Osteoblast (primary cell): ENCODE measurements around the gene C17orf114.
"Not testable (repeated sequence)": the region's sequence is repeated elsewhere in the genome, so short reads cannot be mapped to it uniquely, and the experiment has no call there.

Experiments used
- DNase-seq: peaks from one replicate; pipeline ENCODE4 v3.0.0; 2011; ENCODE audit warnings: low spot score, mixed read lengths; ENCODE audit not compliant: insufficient read length; ENCODE audit errors: missing footprints
- H2AFZ ChIP-seq: 2 replicates; pipeline ENCODE4 v1.6.0; 2011; ENCODE audit warnings: mild to moderate bottlenecking, low read length
- H3K27ac ChIP-seq: 2 replicates; pipeline ENCODE4 v1.5.1; 2011; ENCODE audit warnings: mild to moderate bottlenecking, low read depth, low read length, moderate library complexity
- H3K27me3 ChIP-seq: 2 replicates; pipeline ENCODE4 v1.6.0; 2012; ENCODE audit warnings: mild to moderate bottlenecking, control low read depth, inconsistent platforms, low read length, moderate library complexity; ENCODE audit not compliant: insufficient read depth
- H3K36me3 ChIP-seq: 2 replicates; pipeline ENCODE4 v1.5.1; 2011; ENCODE audit warnings: mild to moderate bottlenecking, low read length, control low read depth, moderate library complexity; ENCODE audit not compliant: insufficient read depth
- H3K4me1 ChIP-seq: 2 replicates; pipeline ENCODE4 v1.5.1; 2011; ENCODE audit warnings: mild to moderate bottlenecking, low read length, control low read depth, moderate library complexity; ENCODE audit not compliant: insufficient read depth
- H3K4me2 ChIP-seq: 2 replicates; pipeline ENCODE4 v1.6.0; 2011; ENCODE audit warnings: mild to moderate bottlenecking, low read length; ENCODE audit not compliant: insufficient read depth
- H3K4me3 ChIP-seq: fragments of 200-600 bp; sonication (generic); 3 replicates; pipeline ENCODE4 v1.5.1; 2012; ENCODE audit warnings: mild to moderate bottlenecking, low read length, inconsistent platforms; ENCODE audit not compliant: insufficient read depth
- H3K79me2 ChIP-seq: 2 replicates; pipeline ENCODE4 v1.6.0; 2012; ENCODE audit warnings: mild to moderate bottlenecking, low read length, control low read depth, inconsistent platforms; ENCODE audit not compliant: insufficient read depth
- H3K9me3 ChIP-seq: 2 replicates; pipeline ENCODE4 v1.5.1; 2011; ENCODE audit warnings: low read depth, low read length, control low read depth
- H4K20me1 ChIP-seq: 2 replicates; pipeline ENCODE4 v1.6.0; 2012; ENCODE audit warnings: mild to moderate bottlenecking, low read length, control low read depth; ENCODE audit not compliant: insufficient read depth
- TF ChIP-seq, protein P1 (sequence below): IDR thresholded peaks from 2 replicates; pipeline ENCODE4 v1.5.1; 2011; ENCODE audit warnings: mild to moderate bottlenecking, low read depth, low read length, moderate library complexity; ENCODE audit errors: extremely low read depth

C17orf114 gene

DNA sequence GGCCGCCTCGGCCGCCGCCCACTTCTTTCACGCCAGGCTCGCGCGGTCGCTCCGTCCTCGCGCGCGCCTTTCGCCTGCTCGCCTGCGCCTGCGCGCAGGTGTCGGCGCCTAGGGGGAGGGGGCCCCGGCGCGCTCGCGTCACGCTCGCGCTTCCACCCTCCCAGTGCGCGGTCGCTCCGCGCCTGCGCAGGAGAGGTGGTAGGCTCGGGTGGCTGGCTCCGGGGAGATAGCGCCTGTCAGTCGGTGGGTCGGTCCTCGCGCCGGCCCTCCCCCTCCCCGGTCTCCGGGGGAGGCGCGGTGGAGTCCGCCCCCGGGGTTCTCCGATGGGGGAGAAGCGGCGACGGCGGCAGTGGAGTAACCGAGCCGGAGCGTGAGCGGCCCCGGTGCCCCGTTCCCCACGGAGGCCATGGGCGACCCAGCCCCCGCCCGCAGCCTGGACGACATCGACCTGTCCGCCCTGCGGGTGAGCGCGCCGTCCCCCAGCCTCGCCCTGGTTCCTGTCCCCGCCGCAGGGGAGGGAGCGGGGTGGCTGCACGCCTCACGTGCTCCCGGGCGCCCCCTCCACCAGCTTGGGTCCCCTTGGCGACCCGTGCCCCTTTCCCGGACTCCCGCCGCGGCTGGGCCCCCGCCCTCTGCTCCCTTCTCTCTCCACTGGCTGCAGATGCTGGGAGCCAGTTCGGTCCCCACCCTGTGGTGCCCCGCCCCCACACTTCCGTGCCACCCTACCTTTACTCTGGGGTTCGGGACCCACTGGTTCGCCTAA, 31.2 kb upstream of the C17orf114 start, which contains the start of gene MINK1:
MINK1 (plus strand) TSS at position 163 of the 763 bp plus-strand sequence; CDS start at position 407, 244 bp downstream.
- peak within 1 kb of the TSS; percentile 85 for H3K27ac ChIP-seq
- peak within 1 kb of the TSS; percentile 87 for H2AFZ ChIP-seq
- H3K4me1 ChIP-seq = peaks cover 11% of the 10 kb centered on the region
- TF ChIP-seq, protein P1, sequence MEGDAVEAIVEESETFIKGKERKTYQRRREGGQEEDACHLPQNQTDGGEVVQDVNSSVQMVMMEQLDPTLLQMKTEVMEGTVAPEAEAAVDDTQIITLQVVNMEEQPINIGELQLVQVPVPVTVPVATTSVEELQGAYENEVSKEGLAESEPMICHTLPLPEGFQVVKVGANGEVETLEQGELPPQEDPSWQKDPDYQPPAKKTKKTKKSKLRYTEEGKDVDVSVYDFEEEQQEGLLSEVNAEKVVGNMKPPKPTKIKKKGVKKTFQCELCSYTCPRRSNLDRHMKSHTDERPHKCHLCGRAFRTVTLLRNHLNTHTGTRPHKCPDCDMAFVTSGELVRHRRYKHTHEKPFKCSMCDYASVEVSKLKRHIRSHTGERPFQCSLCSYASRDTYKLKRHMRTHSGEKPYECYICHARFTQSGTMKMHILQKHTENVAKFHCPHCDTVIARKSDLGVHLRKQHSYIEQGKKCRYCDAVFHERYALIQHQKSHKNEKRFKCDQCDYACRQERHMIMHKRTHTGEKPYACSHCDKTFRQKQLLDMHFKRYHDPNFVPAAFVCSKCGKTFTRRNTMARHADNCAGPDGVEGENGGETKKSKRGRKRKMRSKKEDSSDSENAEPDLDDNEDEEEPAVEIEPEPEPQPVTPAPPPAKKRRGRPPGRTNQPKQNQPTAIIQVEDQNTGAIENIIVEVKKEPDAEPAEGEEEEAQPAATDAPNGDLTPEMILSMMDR = no peak
- no peaks in the 10 kb centered on the region for H3K9me3 ChIP-seq
- peaks cover 2% of the 10 kb centered on the region for H3K36me3 ChIP-seq
- H3K4me3 ChIP-seq = peak within 1 kb of the TSS; percentile 93
- H3K79me2 ChIP-seq = peaks cover 51% of the 10 kb centered on the region
- H3K27me3 ChIP-seq = no peaks in the 10 kb centered on the region
- H4K20me1 ChIP-seq = peaks cover 32% of the 10 kb centered on the region
- H3K4me2 ChIP-seq = peak within 1 kb of the TSS; percentile 100
- DNase-seq = peak; percentile 99

DNA sequence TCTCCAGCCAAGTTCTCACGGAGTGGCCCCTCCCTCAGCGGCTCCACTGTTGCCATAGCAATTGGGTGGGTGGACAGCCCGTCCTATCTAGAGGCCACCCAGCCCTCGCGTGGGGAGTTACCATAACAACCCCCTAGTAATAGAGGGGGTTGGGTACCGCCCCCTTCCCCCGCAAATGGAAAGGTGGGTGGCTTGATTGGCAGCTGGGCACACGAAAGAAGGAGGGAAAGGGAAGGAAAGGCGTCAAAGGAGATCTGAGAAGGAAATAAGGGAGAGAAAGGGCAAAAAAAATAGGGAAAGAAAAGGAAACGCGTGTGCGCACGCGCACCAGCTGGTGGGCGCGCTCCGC, 30.7 kb upstream of the C17orf114 start:
- H2AFZ ChIP-seq = peak overlapping the region; percentile 86
- peak overlapping the region; percentile 85 for H3K27ac ChIP-seq

DNA sequence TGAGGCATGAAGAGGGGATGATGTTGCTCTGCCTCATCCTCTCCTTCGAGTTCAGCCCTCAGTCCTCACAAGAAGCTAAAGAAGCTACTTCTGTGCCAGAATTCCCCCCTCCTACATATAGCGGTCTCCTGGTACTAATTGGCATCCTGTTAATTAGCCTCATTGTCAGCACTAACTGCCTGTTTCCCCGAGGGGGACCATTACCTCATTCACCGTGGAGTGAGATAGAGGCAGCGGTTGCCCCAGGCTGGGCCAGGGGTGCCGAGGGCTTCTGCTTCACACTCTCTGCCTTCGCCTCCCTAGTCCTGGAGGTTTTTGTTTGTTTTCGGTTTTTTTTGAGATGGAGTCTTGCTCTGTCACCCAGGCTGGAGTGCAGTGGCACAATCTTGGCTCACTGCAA, 25.3 kb upstream of the C17orf114 start:
- Histone ChIP-seq H3K4me2 (no peak overlapping the region), H3K4me1 (no peaks in the 10 kb centered on the region), H3K27me3 (no peaks in the 10 kb centered on the region), H3K9me3 (no peaks in the 10 kb centered on the region), H3K4me3 (no peak overlapping the region), H3K27ac (no peak overlapping the region), H4K20me1 (no peaks in the 10 kb centered on the region), H2AFZ (no peak overlapping the region), H3K79me2 (no peaks in the 10 kb centered on the region), H3K36me3 (no peaks in the 10 kb centered on the region)
- peak; percentile 3 for DNase-seq
- TF ChIP-seq, protein P1 = no peak

More for the DNA sequence above, 30.7 kb upstream of the C17orf114 start:
- Histone ChIP-seq H4K20me1 (peaks cover 27% of the 10 kb centered on the region), H3K4me2 (peak overlapping the region; percentile 100), H3K4me1 (peaks cover 11% of the 10 kb centered on the region), H3K4me3 (peak overlapping the region; percentile 93), H3K79me2 (peaks cover 45% of the 10 kb centered on the region)
- not testable (repeated sequence) for H3K36me3 ChIP-seq, DNase-seq, H3K27me3 ChIP-seq, H3K9me3 ChIP-seq

DNA sequence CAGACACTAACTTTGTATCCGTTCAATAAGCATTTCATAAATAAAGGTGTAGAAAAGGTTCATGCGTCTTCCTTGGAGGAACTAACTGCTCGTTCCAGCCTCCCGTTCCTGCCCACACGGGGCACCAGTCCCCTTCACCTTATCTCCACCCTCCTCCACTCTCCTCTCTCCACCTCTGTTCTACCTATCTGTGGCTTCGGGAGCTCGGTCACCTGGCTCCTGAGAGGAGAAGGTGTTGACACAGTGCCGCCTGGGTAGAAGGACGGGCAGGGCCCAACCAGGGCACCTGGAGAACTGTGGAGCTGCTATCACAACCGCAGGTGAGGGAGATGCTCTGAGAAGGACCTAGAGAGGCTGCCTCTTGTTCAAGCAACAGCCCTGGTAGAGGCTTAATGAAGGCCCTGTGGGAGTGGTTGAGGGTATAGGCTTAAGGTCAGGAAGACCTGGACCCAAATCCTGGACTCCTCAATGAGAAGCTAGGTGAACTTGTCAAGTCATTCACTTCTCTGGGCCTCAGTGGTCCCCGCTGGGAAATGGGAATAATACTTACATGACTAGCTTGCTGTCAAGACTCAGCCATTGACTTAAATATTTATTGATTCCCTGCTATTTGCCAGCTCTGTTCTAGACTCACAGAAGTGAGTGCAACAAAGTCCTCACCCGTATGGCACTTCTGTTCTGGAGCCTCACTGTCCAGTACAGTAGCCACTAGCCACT, 21.4 kb upstream of the C17orf114 start:
- Histone ChIP-seq H3K4me2 (no peak overlapping the region), H3K9me3 (no peaks in the 10 kb centered on the region), H3K27ac (no peak overlapping the region), H4K20me1 (no peaks in the 10 kb centered on the region), H3K4me1 (no peaks in the 10 kb centered on the region), H3K36me3 (no peaks in the 10 kb centered on the region), H3K27me3 (no peaks in the 10 kb centered on the region), H3K79me2 (no peaks in the 10 kb centered on the region), H2AFZ (no peak overlapping the region), H3K4me3 (no peak overlapping the region)
- DNase-seq = peak; percentile 2
- TF ChIP-seq, protein P1 = no peak
